AG08396 (cell line): ENCODE data around the gene FRMD4A.

Experiments used
- DNase-seq: peaks from one replicate; pipeline ENCODE4 v3.0.0; 2012; ENCODE audit warnings: low spot score, mixed read lengths

Gene FRMD4A

GRCh38 chr10:13613519-13613918, 717.2 kb downstream of the FRMD4A start:
- peak; percentile 19 for DNase-seq

GRCh38 chr10:13612654-13613373, 717.9 kb downstream of the FRMD4A start:
- DNase-seq, result no peak

GRCh38 chr10:13608246-13608853, 722.4 kb downstream of the FRMD4A start:
- no peak for DNase-seq

- no peak for DNase-seq
Observed at GRCh38 chr10:13604357-13605040, 726.2 kb downstream of the FRMD4A start.

GRCh38 chr10:13597909-13598308, 732.8 kb downstream of the FRMD4A start:
- no peak for DNase-seq

GRCh38 chr10:13594641-13595040, 736.1 kb downstream of the FRMD4A start:
- no peak for DNase-seq
